Measurements from ENCODE around the gene ZNHIT1.
"Not testable (repeated sequence)": the region's sequence is repeated elsewhere in the genome, so short reads cannot be mapped to it uniquely, and the experiment has no call there.

The ZNHIT1 gene

GRCh38 chr7:101240226-101241014, 22.5 kb downstream of the ZNHIT1 start:
- DNase-seq (ENCODE audit: low read depth, low spot score), result no peak

GRCh38 chr7:101241015-101241363, 23.0 kb downstream of the ZNHIT1 start:
- DNase-seq (ENCODE audit: low read depth, low spot score), result no peak

- no peak for DNase-seq (ENCODE audit: low read depth, low spot score)
These were observed 23.7 kb downstream of the ZNHIT1 start for GRCh38 chr7:101241443-101242349.

GRCh38 chr7:101243646-101244374, 25.8 kb downstream of the ZNHIT1 start:
- DNase-seq (ENCODE audit: low read depth, low spot score), result no peak

GRCh38 chr7:101244375-101245146, 26.6 kb downstream of the ZNHIT1 start, which contains the start of gene FIS1:
Gene FIS1 (minus strand): TSS chr7:101245081. CDS start chr7:101245004, 77 bp downstream.
- peak; percentile 97 for DNase-seq (ENCODE audit: low read depth, low spot score)

GRCh38 chr7:101245147-101245668, 27.2 kb downstream of the ZNHIT1 start:
- no peak for DNase-seq (ENCODE audit: low read depth, low spot score)

- no peak for DNase-seq (ENCODE audit: low read depth, low spot score)
These were observed 30.3 kb downstream of the ZNHIT1 start for GRCh38 chr7:101248276-101248675.

DNA sequence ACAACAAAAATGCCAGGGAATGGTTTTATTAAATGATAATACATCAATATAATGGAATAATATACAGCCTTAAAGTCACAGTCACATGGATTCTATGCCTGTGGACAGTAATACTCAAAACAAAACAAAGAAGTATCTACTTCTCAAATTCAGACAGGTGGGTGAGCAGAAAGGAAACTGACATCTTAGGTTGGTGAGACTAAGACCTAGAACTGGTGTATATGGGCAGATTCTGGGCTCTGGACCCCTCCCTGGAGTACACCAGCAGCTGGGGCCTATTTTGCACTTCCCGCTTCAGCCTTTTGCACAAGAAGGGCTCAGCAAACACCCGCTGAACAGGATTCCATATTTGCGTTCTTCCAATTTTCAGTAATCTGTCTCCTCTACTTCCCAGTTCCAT, 32.4 kb downstream of the ZNHIT1 start:
- DNase-seq (ENCODE audit: low read depth, low spot score), result no peak

DNA sequence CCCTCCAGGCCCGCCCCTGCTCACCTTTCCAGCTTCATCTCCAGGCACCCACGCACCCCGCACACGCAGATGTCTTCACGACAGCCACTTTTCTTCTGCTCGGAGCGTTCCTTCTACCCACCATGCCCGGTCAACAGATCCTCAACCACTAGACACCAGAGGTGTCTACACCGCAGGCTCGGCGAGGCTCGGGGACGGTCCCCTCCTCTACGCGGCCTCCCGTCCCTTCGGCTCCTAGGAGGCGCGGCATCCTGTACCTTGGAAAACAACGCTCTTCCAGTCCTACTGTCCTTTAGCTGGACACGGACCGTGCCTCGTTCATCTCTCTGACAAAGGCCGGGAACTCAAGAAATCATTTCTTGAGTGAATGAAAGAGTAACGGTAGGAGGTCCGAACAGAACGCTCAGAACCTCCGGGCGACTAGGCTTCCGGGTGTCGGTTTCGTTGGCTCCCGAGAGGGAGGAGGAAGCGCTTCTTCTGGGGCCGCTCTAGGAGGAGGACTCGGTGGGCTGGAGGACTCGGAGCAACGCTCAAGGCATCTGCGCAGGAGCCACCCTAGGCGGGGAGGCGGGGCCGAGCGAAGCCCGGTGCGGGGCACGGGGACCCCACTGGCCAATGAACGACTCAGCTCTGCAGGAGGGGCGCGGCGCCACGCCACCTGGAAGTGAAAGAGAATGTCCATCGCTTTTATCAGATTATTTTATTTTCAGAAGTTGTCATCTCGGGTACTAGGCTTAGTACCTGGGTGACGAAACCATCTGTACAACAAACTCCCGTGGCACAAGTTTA, 34.1 kb downstream of the ZNHIT1 start:
- peak; percentile 100 for DNase-seq (ENCODE audit: low read depth, low spot score)

DNA sequence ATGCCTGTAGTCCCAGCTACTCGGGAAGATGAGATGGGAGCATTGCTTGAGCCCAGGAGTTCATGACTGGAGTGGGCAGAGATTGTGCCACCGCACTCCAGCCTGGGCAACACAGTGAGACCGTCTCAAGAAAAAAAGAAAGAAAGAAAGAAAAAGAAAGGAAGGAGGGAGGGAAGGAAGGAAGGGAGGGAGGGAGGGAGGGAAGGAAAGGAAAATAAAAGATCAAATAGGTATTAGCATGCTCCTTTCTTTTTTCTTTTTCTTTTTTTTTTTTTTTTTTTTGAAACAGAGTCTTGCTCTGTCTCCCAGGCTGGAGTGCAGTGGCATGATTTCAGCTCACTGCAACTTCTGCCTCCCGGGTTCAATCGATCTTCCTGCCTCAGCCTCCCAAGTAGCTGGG, 35.2 kb downstream of the ZNHIT1 start:
- not testable (repeated sequence) for DNase-seq (ENCODE audit: low read depth, low spot score)

- no peak for DNase-seq (ENCODE audit: low read depth, low spot score)
These were observed 37.8 kb downstream of the ZNHIT1 start for GRCh38 chr7:101255796-101256195.

GRCh38 chr7:101258243-101258731, 40.3 kb downstream of the ZNHIT1 start:
- DNase-seq (ENCODE audit: low read depth, low spot score), result no peak

DNA sequence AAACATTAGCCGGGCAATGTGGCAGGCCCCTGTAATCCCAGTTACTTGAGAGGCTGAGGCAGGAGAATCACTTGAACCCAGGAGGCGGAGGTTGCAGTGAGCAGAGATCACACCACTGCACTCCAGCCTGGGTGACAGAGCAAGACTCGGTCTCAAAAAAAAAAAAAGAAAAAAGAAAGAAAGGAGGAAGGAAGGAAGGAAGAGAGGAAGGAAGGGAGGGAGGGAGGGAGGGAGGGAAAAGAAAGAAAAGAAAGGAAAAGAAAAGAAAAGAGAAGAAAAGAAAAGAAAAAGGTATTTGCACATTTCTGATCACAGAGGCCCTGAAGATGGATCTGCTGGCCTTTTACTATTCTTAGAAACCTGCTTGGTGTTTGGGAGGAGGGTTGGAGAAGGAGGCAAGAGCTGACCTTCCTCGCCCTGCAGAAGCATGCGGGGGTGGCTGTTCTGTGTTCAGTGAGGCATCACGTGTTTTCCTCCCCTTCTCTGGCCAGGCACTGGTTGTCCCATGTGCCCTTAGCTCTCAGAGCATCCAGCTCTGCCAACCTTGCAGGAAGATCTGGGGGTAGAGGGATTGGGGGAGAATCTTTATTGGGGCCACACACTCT, 46.2 kb downstream of the ZNHIT1 start:
- DNase-seq (ENCODE audit: low read depth, low spot score), result not testable (repeated sequence)

GRCh38 chr7:101265622-101266516, 47.9 kb downstream of the ZNHIT1 start:
- no peak for DNase-seq (ENCODE audit: low read depth, low spot score)

- no peak for DNase-seq (ENCODE audit: low read depth, low spot score)
These were observed 51.7 kb downstream of the ZNHIT1 start for GRCh38 chr7:101269664-101270063.

GRCh38 chr7:101271021-101271420, 53.1 kb downstream of the ZNHIT1 start:
- DNase-seq (ENCODE audit: low read depth, low spot score), result no peak

DNA sequence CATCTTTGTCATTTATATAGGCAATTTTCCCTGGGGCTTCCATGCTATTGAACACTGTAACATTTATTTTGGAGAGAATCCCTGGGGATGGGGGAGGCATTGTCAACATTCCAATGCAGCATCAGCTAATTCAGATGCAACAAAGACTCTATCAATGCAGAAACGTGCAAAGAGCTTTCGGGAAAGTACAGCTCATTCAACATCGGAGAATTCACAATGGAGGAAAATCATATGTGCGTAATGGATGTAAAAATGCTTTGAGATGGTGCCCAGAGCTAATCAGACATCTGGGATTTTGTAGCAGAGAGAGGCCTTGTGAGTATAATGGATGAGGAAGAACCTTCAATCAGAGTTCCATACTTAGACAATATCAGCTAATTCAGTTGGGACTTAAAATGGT, 55.2 kb downstream of the ZNHIT1 start:
- peak; percentile 11 for DNase-seq (ENCODE audit: low read depth, low spot score)

All from astrocyte of the hippocampus (primary cell).